ENCODE measurements around the gene MID1.

GRCh38 chrX:10607233-10607632, 13.2 kb downstream of the MID1 start:
- TF ChIP-seq CTCF (conservative IDR thresholded peaks at IDR 0.05) (no peak), EZH2 (IDR thresholded peaks at IDR 0.05; ENCODE audit: low read depth) (no peak)

Measured in PC-9 (cell line).